Thyroid gland (tissue), 4 donors: ENCODE results near the gene LDLRAD4. TPM values are rescaled to one million over a fixed set of nuclear protein-coding genes. Genes with fewer than 3 reads are reported as not detected.
"Not testable (repeated sequence)": the region's sequence is repeated elsewhere in the genome, so short reads cannot be mapped to it uniquely, and the experiment has no call there.

Experiments
- DNase-seq, 2 donors: peaks; one replicate each; pipeline ENCODE4 v3.0.0-alpha.2; 2019
- H3K27ac ChIP-seq, 3 donors: fragments of 200-600 bp; sonication (generic); 1 replicate in 2 of 3; 2 replicates in 1 of 3; pipeline ENCODE4 v1.5.1; 2016 to 2019; ENCODE audit warnings: mild to moderate bottlenecking in 1 of 3, moderate library complexity in 1 of 3
- H3K27me3 ChIP-seq: fragments of 200-600 bp; sonication (generic); one replicate; pipeline ENCODE4 v1.5.1; 2019
- H3K36me3 ChIP-seq, 2 donors: fragments of 200-600 bp; sonication (generic); one replicate each; pipeline ENCODE4 v1.5.1; 2016 to 2019
- H3K4me1 ChIP-seq, 2 donors: fragments of 200-600 bp; sonication (generic); one replicate each; pipeline ENCODE4 v1.5.1; 2017 to 2019
- H3K4me3 ChIP-seq, 3 donors: fragments of 200-600 bp; sonication (generic); replicated peaks in 1 of 3; 1 replicate in 2 of 3; 2 replicates in 1 of 3; pipeline ENCODE4 v1.5.1; 2016; ENCODE audit warnings: mild to moderate bottlenecking in 1 of 3
- H3K9me3 ChIP-seq: fragments of 200-600 bp; sonication (generic); one replicate; pipeline ENCODE4 v1.5.1; 2017
- POLR2A ChIP-seq, 2 donors: fragments of 450-650 bp; IDR thresholded peaks; one replicate each; pipeline ENCODE4 v1.6.1; 2017; ENCODE audit warnings: antibody characterized with exemption in 2 of 2, mild to moderate bottlenecking in 2 of 2, moderate library complexity in 1 of 2
- WGBS, 2 donors: methylation state at CpG; one replicate each; pipeline ENCODE4 v1.1.5; 2017; 5-methylcytosine and 5-hydroxymethylcytosine counted together
- intact Hi-C: fragments of 100-400 bp; cut with DNase I; formaldehyde crosslinking; loops from one replicate; pipeline ENCODE4 v1.15.1; 2023
- total RNA-seq, 4 donors: library from RNA; depleted of rRNA; stranded (reverse); fragments of >200 nt; gene quantifications; one replicate each; pipeline ENCODE4 v1.2.3, GENCODE V29; 2016
- TF ChIP-seq, protein P1 (sequence below), 6 experiments: fragments of 200-600 bp in 3 of 6; fragments of 450-650 bp in 3 of 6; sonication (generic) in 3 of 6; IDR thresholded peaks; one replicate each; pipeline ENCODE4 v1.5.1; 2016 to 2019; ENCODE audit warnings: antibody characterized with exemption in 6 of 6, mild to moderate bottlenecking in 2 of 6, inconsistent platforms in 1 of 6, moderate library complexity in 1 of 6

The LDLRAD4 gene
- total RNA-seq, 4 donors from 2014 or later: 23.7 to 35.7 (median 29.7) TPM

DNA sequence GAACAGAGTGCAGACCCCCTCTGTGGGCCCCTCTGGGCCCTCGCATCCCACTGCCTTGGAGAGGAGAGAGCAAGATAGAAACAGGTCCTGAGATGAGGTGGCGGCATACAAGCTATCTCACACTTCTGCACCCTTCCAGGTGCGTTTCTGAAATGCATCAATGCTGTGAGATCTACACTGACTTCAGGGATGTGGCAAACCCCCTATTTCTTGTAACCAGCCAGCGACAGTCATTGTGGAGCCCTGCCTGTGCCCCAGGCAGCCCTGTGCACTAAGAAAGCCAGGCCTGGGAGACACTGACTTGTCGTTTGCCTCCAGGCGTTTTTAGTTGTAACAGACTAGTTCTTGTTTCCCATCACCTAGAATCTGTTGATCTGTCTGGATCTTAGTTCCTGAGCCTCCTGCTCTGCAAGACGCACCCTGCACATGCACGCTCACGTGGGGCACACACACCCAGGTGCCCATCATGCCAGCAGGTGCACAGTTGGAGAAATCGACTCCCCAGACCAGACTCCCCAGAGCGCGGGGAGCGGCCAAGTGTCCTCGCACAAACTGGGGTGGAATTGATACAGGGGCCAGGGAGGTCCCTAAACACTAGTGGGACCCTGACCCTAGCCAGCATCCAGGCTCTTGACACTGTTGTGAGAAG is 269.8 kb downstream of the LDLRAD4 start:
- no peak overlapping the region for H3K4me3 ChIP-seq
- no peaks in the 10 kb centered on the region for H3K27me3 ChIP-seq
- TF ChIP-seq POLR2A (IDR thresholded peaks at IDR 0.05): no peak
- TF ChIP-seq, protein P1, sequence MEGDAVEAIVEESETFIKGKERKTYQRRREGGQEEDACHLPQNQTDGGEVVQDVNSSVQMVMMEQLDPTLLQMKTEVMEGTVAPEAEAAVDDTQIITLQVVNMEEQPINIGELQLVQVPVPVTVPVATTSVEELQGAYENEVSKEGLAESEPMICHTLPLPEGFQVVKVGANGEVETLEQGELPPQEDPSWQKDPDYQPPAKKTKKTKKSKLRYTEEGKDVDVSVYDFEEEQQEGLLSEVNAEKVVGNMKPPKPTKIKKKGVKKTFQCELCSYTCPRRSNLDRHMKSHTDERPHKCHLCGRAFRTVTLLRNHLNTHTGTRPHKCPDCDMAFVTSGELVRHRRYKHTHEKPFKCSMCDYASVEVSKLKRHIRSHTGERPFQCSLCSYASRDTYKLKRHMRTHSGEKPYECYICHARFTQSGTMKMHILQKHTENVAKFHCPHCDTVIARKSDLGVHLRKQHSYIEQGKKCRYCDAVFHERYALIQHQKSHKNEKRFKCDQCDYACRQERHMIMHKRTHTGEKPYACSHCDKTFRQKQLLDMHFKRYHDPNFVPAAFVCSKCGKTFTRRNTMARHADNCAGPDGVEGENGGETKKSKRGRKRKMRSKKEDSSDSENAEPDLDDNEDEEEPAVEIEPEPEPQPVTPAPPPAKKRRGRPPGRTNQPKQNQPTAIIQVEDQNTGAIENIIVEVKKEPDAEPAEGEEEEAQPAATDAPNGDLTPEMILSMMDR (IDR thresholded peaks at IDR 0.05): no peak
- no peaks in the 10 kb centered on the region for H3K36me3 ChIP-seq
- intact Hi-C loops: no loop called here
- WGBS, 2 donors: 95 to 97% methylated on average over 13 to 14 of the region's 14 CpGs
- H3K9me3 ChIP-seq: no peaks in the 10 kb centered on the region
- peaks cover 0 to 2% of the 10 kb centered on the region in 2 donors for H3K4me1 ChIP-seq
- H3K27ac ChIP-seq: no peak overlapping the region
- no peak for DNase-seq

DNA sequence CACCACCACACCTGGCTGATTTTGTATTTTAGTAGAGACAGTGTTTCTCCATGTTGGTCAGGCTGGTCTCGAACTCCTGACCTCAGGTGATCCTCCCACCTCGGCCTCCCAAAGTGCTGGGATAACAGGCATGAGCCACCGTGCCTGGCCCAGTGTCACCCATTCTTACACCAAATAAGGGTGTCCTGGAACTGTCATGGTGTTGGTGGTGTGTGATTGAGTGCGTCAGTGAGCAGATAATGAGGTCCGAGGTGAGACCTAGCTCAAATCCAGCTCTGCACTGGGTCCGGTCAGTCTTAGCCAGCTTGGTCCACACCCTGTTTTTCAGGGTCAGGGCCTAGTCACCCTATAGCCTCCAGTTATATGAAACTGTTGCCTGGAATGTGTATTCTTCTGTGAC is 270.7 kb downstream of the LDLRAD4 start:
- intact Hi-C loops: not testable (repeated sequence)

DNA sequence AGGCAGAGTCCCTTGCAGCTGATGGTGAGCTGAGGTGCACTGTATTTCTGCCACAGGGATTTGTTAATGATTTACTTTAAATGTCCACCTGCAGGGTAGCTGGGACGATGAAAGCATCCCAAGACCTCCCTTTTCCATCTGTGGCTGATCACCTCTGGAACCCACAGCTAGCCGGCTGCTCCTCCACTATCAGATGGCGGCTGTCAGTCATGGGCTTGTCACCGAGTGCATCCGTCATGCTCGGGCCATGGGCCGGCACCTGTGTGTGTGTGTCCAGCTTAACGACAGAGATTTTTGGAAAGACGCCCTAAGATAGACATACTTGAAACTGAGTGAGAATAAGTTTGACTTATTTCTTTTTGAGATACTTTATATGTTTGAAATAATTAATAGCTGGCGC is 272.6 kb downstream of the LDLRAD4 start:
- 95 to 96% methylated on average over 10 of the region's 10 CpGs for WGBS, 2 donors
- H3K36me3 ChIP-seq: no peaks in the 10 kb centered on the region
- H3K27me3 ChIP-seq: no peaks in the 10 kb centered on the region
- intact Hi-C loops: no loop called here
- no peak for DNase-seq
- no peak overlapping the region for H3K4me3 ChIP-seq
- H3K27ac ChIP-seq: no peak overlapping the region
- TF ChIP-seq, protein P1 (IDR thresholded peaks at IDR 0.05): no peak
- H3K4me1 ChIP-seq: peaks cover 0 to 5% of the 10 kb centered on the region in 2 donors
- H3K9me3 ChIP-seq: no peaks in the 10 kb centered on the region

More for the DNA sequence above, 270.7 kb downstream of the LDLRAD4 start:
- H3K4me3 ChIP-seq, DNase-seq, H3K27me3 ChIP-seq, H3K4me1 ChIP-seq, H3K9me3 ChIP-seq, H3K27ac ChIP-seq, H3K36me3 ChIP-seq: not testable (repeated sequence)
- WGBS, 2 donors: 80 to 96% methylated on average over 3 to 6 of the region's 6 CpGs

DNA sequence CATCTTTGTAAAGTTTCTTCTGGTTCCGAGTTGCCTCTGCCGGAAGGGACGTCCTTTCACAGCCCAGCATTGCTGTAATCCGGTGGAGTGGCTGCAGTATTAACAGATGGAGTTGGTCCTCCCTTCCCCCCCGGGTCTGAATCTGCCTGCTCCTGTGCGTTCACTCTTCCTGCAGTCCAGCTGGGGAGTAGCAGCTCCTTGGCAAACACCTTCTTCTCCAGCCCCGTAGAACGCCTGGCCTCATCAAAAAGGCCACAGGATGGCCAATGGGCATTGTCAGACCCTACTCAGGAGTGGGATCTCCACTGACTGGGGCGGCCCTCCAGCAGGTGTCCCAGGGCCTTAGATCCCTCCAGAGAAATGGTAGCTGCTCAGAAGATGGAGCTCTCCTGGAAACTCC is 273.8 kb downstream of the LDLRAD4 start:
- Histone ChIP-seq H3K4me3 (no peak overlapping the region), H3K27ac (no peak overlapping the region), H3K9me3 (no peaks in the 10 kb centered on the region), H3K36me3 (no peaks in the 10 kb centered on the region), H3K27me3 (no peaks in the 10 kb centered on the region), H3K4me1 (peaks cover 0 to 5% of the 10 kb centered on the region in 2 donors)
- TF ChIP-seq, protein P1 (IDR thresholded peaks at IDR 0.05): no peak
- TF ChIP-seq POLR2A (IDR thresholded peaks at IDR 0.05): no peak
- DNase-seq: no peak
- WGBS, 2 donors: 99 to 100% methylated on average over 7 to 8 of the region's 9 CpGs
- intact Hi-C loops: no loop called here

DNA sequence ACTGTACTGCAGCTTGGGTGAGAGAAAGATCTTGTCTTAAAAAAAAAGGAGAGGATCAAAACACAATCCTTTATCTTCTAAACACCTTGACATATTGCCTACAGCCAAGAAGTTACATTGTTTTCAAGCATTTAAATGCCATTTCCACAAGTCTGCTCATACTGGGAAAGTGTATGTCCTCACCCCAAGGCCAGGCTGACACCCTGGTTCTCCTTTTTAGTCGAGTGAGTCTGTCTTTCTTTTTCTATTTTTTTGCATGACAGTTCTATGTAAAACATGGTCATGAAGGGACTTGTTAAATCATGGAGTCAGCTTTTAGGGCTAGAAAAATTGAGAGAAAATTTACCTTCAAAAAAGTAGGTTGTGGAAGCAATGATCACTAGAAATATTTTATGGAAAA is 274.5 kb downstream of the LDLRAD4 start:
- H3K4me1 ChIP-seq: peaks cover 0 to 5% of the 10 kb centered on the region in 2 donors
- 73 to 76% methylated on average over 1 of the region's 1 CpG for WGBS, 2 donors
- no peak overlapping the region for H3K27ac ChIP-seq
- no peak overlapping the region for H3K4me3 ChIP-seq
- no peak for DNase-seq
- no peaks in the 10 kb centered on the region for H3K27me3 ChIP-seq
- intact Hi-C loops: no loop called here
- no peaks in the 10 kb centered on the region for H3K36me3 ChIP-seq
- TF ChIP-seq, protein P1 (IDR thresholded peaks at IDR 0.05): no peak
- TF ChIP-seq POLR2A (IDR thresholded peaks at IDR 0.05): no peak
- H3K9me3 ChIP-seq: no peaks in the 10 kb centered on the region
